CD4-positive, CD25-positive, alpha-beta regulatory T cell (primary cell): ENCODE results near the gene CD22. TPM values are rescaled to one million over a fixed set of nuclear protein-coding genes. Genes with fewer than 3 reads are reported as not detected.

Experiments used
- ATAC-seq, 2 donors: fragments of 150-1000 bp; cut with Tn5 transposase; one replicate each; pipeline ENCODE4 v1.10.0; 2021; ENCODE audit warnings: low read depth in 2 of 2, moderate number of reproducible peaks in 2 of 2, moderate library complexity in 1 of 2
- DNase-seq, 3 donors: peaks; one replicate each; pipeline versions ENCODE4 v3.0.0 to v3.0.0-alpha.2; 2012 to 2022; ENCODE audit warnings: mixed read lengths in 1 of 3
- H3K27ac ChIP-seq: one replicate; pipeline ENCODE4 v1.7.0; 2013; ENCODE audit warnings: mild to moderate bottlenecking, low read length; ENCODE audit not compliant: insufficient read depth, poor library complexity, severe bottlenecking
- H3K27me3 ChIP-seq: one replicate; pipeline ENCODE4 v1.7.0; 2013; ENCODE audit warnings: low read length; ENCODE audit not compliant: control insufficient read depth, insufficient read depth
- H3K36me3 ChIP-seq: one replicate; pipeline ENCODE4 v1.7.0; 2013; ENCODE audit warnings: mild to moderate bottlenecking, low read length, moderate library complexity; ENCODE audit not compliant: control insufficient read depth, insufficient read depth
- H3K4me1 ChIP-seq: 2 replicates; pipeline ENCODE4 v1.7.0; 2013; ENCODE audit warnings: mild to moderate bottlenecking, low read length; ENCODE audit not compliant: insufficient read depth, control insufficient read depth, poor library complexity, severe bottlenecking
- H3K4me3 ChIP-seq: one replicate; pipeline ENCODE4 v1.7.0; 2013; ENCODE audit warnings: low read depth, mild to moderate bottlenecking, low read length, moderate library complexity
- H3K9me3 ChIP-seq, 2 experiments: 1 replicate in 1 of 2; 2 replicates in 1 of 2; pipeline ENCODE4 v1.7.0; 2013; ENCODE audit warnings: low read length in 2 of 2, mild to moderate bottlenecking in 1 of 2, moderate library complexity in 1 of 2; ENCODE audit not compliant: control insufficient read depth in 2 of 2
- H3K27ac Mint-ChIP-seq, 3 donors: one replicate each; pipeline ENCODE4 v1.8.0; 2020 to 2022; ENCODE audit warnings: mild to moderate bottlenecking in 3 of 3, mixed read lengths in 3 of 3, moderate library complexity in 2 of 3
- H3K27me3 Mint-ChIP-seq: one replicate; pipeline ENCODE4 v1.8.0; 2022; ENCODE audit warnings: mild to moderate bottlenecking, mixed read lengths
- H3K36me3 Mint-ChIP-seq: one replicate; pipeline ENCODE4 v1.8.0; 2020; ENCODE audit warnings: mixed read lengths
- H3K4me1 Mint-ChIP-seq, 4 donors: one replicate each; pipeline ENCODE4 v1.8.0; 2020 to 2022; ENCODE audit warnings: mixed read lengths in 4 of 4, mild to moderate bottlenecking in 1 of 4
- H3K4me3 Mint-ChIP-seq, 4 donors: one replicate each; pipeline ENCODE4 v1.8.0; 2020 to 2022; ENCODE audit warnings: mild to moderate bottlenecking in 4 of 4, mixed read lengths in 4 of 4, moderate library complexity in 3 of 4
- H3K9me3 Mint-ChIP-seq, 7 donors: one replicate each; pipeline ENCODE4 v1.8.0; 2020 to 2022; ENCODE audit warnings: mixed read lengths in 7 of 7, mild to moderate bottlenecking in 3 of 7, moderate library complexity in 2 of 7
- polyA plus RNA-seq, 4 donors: library from polyadenylated mRNA; unstranded; fragments of 300-500 nt; fragmentation: Illumina TruSeq; gene quantifications; one replicate each; pipeline ENCODE4 v1.2.3, GENCODE V29; 2021
- total RNA-seq: library from RNA; stranded (reverse); gene quantifications from one replicate; pipeline ENCODE4 v1.2.3, GENCODE V29; 2022

CD22 gene
- total and polyA plus RNA-seq, 5 donors from 2014 or later, result 0.15 to 3.3 (median 1.1) TPM; not detected in 1

DNA sequence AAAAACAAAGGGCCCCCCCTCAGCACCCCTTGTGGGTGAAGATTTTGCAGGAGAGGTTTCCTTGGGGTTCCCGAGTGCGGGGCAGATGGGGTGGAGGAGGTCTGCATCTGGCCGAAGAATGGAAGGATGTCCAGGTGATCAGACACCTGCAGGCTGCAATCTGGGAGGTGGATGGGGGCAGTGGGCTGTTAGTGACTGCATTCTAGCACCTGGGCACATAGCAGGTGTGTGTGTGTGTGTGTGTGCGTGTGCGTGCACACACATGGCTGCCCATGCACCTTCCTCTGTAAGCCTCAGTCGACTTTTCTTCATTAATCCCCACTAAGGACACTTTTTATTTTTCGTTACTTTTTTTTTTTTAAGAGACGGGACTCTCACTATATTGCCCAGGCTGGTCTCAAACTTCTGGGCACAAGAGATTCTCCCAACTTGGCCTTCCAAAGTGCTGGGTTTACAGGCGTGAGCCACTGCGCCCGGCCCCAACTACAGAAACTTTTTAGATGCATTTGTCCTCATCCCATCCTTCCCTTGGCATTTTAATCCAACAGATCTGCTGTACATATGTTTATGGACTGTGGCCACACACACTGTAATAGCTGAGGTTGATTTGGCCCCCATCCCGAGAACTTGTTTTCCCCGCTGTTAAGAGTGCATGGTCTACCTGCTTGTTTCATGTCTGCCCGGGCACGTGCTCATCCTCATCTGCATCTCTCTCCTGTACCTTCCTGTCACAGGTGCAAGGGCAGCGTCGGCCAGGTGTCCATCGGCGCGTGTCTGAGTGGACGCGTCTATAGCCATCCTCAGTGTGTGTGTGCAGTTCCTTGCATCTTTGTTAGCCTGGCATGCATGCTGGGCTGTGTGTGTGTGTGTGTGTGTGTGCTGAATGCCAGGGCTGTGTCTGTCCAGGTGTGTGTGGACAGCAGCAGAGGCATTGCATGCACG lies 36.3 kb upstream of the CD22 start:
- H3K9me3 ChIP-seq, result no peaks in the 10 kb centered on the region
- Mint-ChIP-seq H3K27ac (peak overlapping the region in 1 of 3 donors; percentile 38), H3K4me1 (peaks cover 0 to 8% (median 4%) of the 10 kb centered on the region in 4 donors), H3K9me3 (no peaks in the 10 kb centered on the region), H3K27me3 (no peaks in the 10 kb centered on the region), H3K4me3 (no peak overlapping the region), H3K36me3 (no peaks in the 10 kb centered on the region)
- H3K36me3 ChIP-seq, result no peaks in the 10 kb centered on the region
- H3K4me1 ChIP-seq, result peaks cover 11% of the 10 kb centered on the region
- ATAC-seq (no peak), DNase-seq (no peak)
- H3K27ac ChIP-seq, result no peak overlapping the region
- H3K27me3 ChIP-seq, result no peaks in the 10 kb centered on the region
- no peak overlapping the region for H3K4me3 ChIP-seq

- ATAC-seq (no peak), DNase-seq (no peak)
- Mint-ChIP-seq H3K36me3 (no peaks in the 10 kb centered on the region), H3K27ac (no peak overlapping the region), H3K9me3 (no peaks in the 10 kb centered on the region), H3K4me1 (peaks cover 0 to 8% (median 4%) of the 10 kb centered on the region in 4 donors), H3K4me3 (no peak overlapping the region), H3K27me3 (no peaks in the 10 kb centered on the region)
- H3K36me3 ChIP-seq, result no peaks in the 10 kb centered on the region
- H3K27me3 ChIP-seq, result no peaks in the 10 kb centered on the region
- no peaks in the 10 kb centered on the region for H3K9me3 ChIP-seq
- H3K27ac ChIP-seq, result no peak overlapping the region
- peaks cover 11% of the 10 kb centered on the region for H3K4me1 ChIP-seq
- no peak overlapping the region for H3K4me3 ChIP-seq
These were observed 35.6 kb upstream of the CD22 start for GRCh38 chr19:35293363-35293739.

DNA sequence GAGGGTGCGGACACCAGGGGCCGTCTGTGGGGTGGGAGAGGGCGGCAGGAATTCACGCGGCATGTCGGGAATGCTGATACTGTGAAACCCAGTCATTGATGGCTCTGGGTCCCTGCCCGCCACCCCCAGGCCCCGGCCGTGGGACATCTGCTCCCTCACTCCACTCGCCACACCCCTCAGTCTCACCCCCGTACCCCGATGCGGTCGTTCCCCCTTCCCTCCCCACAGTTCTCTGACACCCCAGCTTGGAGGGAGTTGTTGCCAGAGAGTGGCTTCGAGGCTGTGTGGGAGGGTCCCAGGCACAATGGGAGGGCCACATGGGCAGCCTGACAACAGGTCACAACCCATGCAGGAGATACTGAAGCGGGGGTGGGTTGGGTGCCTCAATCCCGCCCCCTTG lies 35.2 kb upstream of the CD22 start:
- Histone ChIP-seq H3K27ac (no peak overlapping the region), H3K27me3 (no peaks in the 10 kb centered on the region), H3K4me3 (no peak overlapping the region), H3K9me3 (no peaks in the 10 kb centered on the region), H3K4me1 (peaks cover 11% of the 10 kb centered on the region), H3K36me3 (no peaks in the 10 kb centered on the region)
- no peak overlapping the region for H3K4me3 Mint-ChIP-seq
- no peaks in the 10 kb centered on the region for H3K9me3 Mint-ChIP-seq
- no peaks in the 10 kb centered on the region for H3K36me3 Mint-ChIP-seq
- H3K4me1 Mint-ChIP-seq, result peaks cover 0 to 8% (median 4%) of the 10 kb centered on the region in 4 donors
- no peak for DNase-seq
- H3K27ac Mint-ChIP-seq, result no peak overlapping the region
- ATAC-seq, result no peak
- H3K27me3 Mint-ChIP-seq, result no peaks in the 10 kb centered on the region

DNA sequence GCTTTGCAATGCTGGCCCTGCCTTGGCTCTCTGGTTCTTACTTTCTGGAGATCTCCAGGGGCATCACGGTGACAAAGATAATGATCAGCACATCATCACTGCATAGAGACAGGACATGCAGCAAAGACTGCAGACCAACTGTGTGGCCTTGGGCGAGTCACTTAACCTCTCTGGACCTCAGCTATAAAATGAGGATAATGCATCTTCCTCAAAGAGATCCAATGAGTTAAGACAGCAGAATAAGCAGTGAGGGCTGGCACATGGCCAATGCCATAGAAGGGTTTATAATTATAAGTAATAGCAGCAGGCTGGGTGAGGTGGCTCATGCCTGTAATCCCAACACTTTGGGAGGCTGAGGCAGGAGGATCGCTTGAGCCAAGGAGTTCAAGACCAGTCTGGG lies 34.7 kb upstream of the CD22 start:
- Mint-ChIP-seq H3K36me3 (no peaks in the 10 kb centered on the region), H3K27ac (no peak overlapping the region)
- peaks cover 11% of the 10 kb centered on the region for H3K4me1 ChIP-seq

DNA sequence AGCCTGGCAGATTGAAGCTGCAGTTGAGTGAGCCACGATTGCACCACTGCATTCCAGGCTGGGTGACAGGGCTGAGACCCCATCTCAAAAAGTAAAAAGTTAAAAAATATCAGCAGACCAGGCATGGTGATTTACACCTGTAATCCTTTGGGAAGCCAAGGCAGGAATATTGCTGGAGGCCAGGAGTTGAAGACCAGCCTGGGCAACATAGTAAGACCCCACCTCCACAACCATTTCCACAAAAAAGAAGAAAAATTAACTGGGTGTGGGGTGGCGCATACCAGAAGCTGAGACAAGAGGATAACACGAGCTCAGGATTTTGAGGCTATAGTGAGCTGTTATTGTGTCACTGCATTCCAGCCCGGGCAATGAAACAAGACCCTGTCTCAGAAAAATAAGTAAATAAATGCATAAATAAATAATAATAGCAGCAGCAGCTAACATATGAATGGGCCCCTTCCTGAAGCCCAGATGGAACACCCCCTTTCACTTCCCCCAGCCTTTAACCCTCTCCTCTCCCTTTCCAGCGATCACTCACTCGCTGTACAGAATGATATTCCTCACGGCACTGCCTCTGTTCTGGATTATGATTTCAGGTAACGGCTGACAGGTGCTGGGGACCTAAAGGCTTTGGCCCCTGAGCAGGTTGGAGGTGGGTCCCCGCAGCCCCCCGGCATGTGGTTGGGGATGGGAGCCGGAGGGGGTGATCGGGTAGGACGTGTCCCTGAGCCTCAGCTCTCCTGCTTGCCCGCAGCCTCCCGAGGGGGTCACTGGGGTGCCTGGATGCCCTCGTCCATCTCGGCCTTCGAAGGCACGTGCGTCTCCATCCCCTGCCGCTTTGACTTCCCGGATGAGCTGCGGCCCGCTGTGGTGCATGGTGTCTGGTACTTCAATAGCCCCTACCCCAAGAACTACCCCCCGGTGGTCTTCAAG lies 33.9 kb upstream of the CD22 start:
- Histone ChIP-seq H3K36me3 (no peaks in the 10 kb centered on the region), H3K4me1 (peaks cover 11% of the 10 kb centered on the region), H3K4me3 (no peak overlapping the region), H3K27ac (no peak overlapping the region), H3K27me3 (no peaks in the 10 kb centered on the region), H3K9me3 (no peaks in the 10 kb centered on the region)
- DNase-seq, result no peak
- Mint-ChIP-seq H3K27ac (peak overlapping the region in 2 of 3 donors; percentile 44 to 73), H3K4me1 (peaks cover 0 to 8% (median 4%) of the 10 kb centered on the region in 4 donors), H3K4me3 (peak overlapping the region in 1 of 4 donors; percentile 54), H3K27me3 (no peaks in the 10 kb centered on the region), H3K9me3 (no peaks in the 10 kb centered on the region), H3K36me3 (no peaks in the 10 kb centered on the region)
- ATAC-seq, result no peak

More for the DNA sequence above, 34.7 kb upstream of the CD22 start:
- Histone ChIP-seq H3K9me3 (no peaks in the 10 kb centered on the region), H3K27ac (no peak overlapping the region), H3K27me3 (no peaks in the 10 kb centered on the region), H3K4me3 (no peak overlapping the region), H3K36me3 (no peaks in the 10 kb centered on the region)
- DNase-seq, result no peak
- Mint-ChIP-seq H3K27me3 (no peaks in the 10 kb centered on the region), H3K4me3 (no peak overlapping the region), H3K4me1 (peaks cover 0 to 8% (median 4%) of the 10 kb centered on the region in 4 donors), H3K9me3 (no peaks in the 10 kb centered on the region)
- no peak for ATAC-seq

DNA sequence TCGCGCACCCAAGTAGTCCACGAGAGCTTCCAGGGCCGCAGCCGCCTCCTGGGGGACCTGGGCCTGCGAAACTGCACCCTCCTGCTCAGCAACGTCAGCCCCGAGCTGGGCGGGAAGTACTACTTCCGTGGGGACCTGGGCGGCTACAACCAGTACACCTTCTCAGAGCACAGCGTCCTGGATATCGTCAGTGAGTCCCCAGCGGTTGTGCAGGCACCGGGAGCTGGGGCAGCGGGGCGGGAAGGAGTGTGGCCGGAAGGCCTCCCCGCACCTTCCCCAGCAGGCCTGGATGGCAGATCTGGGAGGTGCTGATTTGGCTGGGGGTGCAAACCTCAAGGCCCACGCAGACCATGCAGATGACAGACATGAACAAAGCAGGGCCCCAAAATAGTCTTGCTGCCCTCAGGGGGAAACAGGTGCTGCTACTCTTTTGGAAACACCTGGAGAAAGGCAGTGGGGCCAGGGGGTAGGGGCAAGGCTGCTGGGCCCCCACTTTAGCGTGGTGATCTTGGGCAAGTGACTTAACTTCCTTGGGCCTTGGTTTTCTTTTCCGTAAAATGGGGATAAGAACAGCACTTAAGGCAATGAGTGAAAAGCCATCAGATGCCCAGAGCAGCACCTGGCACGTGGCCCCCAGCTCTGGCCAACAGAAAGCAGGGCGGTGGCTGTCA lies 33.1 kb upstream of the CD22 start:
- no peaks in the 10 kb centered on the region for H3K36me3 Mint-ChIP-seq
- DNase-seq (peak in 2 of 3 donors; percentile 34 to 65), ATAC-seq (peak; percentile 71 to 74)
- no peaks in the 10 kb centered on the region for H3K9me3 Mint-ChIP-seq
- no peak overlapping the region for H3K4me3 ChIP-seq
- H3K36me3 ChIP-seq, result no peaks in the 10 kb centered on the region
- H3K4me3 Mint-ChIP-seq, result peak overlapping the region in 1 of 4 donors; percentile 54
- peak overlapping the region in 2 of 3 donors; percentile 44 to 73 for H3K27ac Mint-ChIP-seq
- no peaks in the 10 kb centered on the region for H3K27me3 Mint-ChIP-seq
- peaks cover 11% of the 10 kb centered on the region for H3K4me1 ChIP-seq
- no peaks in the 10 kb centered on the region for H3K9me3 ChIP-seq
- no peak overlapping the region for H3K27ac ChIP-seq
- H3K27me3 ChIP-seq, result no peaks in the 10 kb centered on the region
- peaks cover 0 to 8% (median 4%) of the 10 kb centered on the region in 4 donors for H3K4me1 Mint-ChIP-seq
